ENCODE data around the gene AQP4.

Gene AQP4, protein sequence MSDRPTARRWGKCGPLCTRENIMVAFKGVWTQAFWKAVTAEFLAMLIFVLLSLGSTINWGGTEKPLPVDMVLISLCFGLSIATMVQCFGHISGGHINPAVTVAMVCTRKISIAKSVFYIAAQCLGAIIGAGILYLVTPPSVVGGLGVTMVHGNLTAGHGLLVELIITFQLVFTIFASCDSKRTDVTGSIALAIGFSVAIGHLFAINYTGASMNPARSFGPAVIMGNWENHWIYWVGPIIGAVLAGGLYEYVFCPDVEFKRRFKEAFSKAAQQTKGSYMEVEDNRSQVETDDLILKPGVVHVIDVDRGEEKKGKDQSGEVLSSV

DNA sequence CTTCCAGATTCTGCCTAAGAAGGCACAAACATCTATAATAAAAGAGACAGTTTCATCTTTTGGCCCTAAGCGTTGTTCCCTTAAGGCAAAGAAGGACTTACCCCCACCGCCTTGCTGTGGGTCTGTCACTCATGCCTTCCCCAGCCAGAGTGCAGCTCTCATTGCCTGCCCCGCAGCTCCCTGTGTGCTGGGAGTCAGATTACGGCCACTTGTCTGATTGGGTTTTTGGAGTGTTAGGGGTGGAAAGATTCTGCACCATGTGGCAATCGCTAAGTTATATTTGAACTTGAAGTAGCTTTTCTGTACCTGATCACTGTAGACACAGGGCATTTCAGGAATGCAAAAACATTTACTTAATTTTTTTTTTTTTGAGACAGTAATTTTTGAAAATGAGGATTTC lies at the start of gene AQP4:
Gene AQP4, minus strand, starts transcription at position 151 of the 400 bp plus-strand sequence. Its CDS starts 18 bp downstream, at position 133.
- DNase-seq, result no peak

DNA sequence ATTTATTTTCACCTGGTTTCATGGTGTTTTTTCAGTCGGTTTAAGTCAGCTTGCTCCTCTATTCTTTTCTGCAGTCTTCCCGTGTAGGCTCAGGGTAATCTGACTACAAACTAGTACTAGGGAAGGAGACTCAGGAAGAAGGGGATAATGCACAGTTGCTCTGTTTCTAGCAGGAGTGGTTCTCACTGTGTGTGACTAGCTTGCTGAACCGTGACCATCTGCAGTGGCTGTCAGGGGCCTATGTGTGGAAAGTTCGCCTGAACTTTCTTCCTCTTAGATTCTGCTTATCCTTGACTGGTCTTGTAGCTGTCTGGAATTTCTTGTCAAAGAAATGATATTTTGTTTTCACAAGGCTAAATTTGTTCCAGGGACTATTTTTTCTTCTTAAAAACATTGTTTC lies 46.3 kb upstream of the AQP4 start:
- no peak for DNase-seq

DNA sequence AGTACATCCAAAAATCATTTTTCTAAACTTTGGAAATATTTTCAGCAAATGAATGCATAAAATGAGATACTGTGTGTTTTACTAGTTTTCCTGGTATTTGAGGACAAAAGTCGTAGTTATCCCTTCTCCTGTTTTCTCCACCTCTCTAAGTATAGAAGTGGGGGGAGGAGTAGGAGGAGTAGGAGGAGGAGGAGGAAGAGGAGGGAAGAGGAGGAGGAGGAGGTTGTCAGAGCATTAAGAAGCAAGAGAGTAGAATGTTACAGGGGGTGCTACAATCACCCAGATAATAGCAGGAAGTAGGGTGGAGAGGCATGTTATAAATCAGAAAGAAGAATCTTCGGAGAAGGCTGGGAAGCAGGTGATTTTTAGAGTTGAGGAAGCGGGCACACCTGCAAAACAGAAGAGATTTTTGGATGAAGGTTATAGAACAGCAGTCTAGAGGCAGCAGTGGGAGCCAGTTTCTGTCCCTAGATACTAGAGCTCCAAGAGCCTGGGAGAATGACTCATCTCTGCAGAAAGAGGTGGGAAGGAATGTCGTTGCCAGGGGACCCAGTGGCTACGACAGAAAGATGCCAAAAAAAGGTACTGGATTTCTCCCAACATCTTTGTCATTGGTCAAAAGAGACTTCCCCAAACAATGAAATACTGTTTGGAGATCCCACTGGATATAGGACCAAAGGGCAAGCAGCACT lies 44.2 kb upstream of the AQP4 start:
- no peak for DNase-seq

DNA sequence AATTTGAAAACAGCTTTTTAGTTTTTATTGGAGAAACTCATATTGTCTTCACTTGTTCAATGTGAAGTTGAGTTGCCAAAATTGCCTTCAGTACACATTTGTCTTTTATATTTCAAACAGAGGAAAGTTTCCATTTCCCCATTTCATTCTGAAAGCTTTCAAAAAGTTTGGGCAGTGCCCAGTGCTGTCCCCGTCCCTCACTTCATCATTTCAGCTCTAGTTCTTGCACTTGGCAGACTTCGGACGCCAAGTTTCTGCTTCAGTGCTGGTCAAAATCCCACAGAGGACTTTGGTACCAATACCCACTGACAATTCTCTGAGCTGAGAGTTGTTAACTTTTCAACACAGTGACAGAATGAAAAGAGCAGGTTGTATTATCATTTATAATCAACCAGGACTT lies 43.4 kb upstream of the AQP4 start:
- DNase-seq, result no peak

DNA sequence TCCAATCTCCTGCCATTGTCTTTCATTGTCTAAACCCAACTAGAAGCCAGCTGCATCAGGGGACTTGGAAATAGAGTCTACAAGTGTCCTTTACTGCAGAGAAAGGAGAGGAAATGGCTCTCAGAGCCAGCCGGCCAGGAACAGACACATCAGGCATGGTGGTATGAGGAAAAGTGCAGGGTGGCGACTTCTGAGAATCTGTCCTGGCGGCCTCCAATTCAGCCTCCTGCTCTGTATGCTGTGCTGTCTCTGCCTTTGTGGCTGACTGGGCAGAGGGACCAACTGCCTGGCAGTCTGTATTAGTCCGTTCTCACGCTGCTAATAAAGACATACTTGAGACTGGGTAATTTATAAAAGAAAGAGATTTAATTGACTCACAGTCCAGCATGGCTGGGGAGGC lies 36.8 kb upstream of the AQP4 start:
- no peak for DNase-seq

DNA sequence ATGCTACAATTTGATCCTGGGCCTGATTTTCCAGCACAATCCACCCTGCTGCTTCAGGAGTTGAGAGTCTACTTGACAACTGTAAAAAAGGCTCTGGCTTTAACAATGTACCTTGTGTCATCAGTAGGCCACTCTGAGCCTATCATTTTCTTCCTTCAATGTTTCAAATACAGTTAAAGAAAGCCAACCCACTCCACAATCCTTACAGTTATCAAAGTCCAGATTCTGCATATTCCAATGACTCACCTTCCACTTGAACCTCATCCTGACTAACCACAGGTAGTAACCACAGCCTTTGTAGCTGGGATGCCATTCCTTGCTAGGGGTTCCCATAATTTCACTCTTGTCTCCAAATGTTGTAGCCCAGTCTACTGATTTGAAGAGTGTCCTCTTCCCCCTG lies 35.5 kb upstream of the AQP4 start:
- DNase-seq, result no peak

DNA sequence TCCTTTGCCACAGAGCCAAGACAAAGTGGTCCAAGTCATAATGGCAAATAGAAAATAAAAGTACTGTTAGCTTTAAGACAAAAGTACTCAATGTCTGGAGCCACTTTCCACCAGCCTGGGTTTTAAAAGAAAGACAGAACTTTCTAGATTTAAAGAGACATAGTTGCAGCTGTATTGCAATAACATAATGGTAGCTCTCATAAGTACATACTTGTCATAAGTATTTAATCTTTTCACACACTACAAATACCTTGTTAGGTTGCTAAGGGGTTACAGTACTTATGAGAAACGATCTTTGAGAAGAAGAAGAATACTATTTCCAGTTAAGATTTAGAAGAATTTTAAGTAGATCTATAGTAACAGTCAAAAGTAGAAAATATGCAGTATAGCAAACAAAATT lies 28.9 kb upstream of the AQP4 start:
- DNase-seq, result no peak

DNA sequence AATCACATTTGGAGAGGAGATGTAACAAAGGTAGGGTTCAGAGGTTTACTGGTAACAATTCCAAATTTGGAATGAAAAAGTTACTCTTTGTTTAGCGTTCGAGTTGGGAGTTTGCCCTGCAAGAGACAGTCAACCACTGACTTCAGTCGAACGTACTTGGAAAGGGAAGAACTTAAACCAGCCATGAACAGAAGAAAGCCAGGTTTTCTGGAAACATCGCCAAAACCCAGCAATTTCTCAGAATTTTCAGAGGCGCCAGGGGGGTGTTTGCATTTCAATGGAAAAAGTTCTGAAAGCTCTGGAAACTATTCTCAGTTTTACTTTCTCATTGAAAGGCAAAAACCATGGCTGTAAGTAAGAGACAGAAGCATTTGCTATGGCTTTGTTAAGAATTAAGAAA lies 28.5 kb upstream of the AQP4 start:
- no peak for DNase-seq

DNA sequence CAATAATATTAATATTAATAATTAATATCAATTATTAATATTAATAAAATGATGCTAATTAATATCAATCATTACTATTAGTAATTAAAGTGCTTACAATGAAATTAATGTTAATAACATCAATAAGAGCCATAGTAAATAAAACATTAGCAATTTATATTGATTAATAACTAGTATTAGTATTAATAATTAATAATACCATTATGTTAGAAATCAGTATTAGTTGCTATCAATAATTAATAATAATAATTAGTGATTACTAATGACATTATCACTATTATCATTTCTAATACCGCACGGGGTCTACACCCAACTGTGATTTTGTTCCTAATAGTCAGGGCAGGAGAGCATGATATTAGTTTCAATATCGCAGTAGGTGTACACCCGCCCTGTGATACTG lies 22.8 kb upstream of the AQP4 start:
- no peak for DNase-seq

DNA sequence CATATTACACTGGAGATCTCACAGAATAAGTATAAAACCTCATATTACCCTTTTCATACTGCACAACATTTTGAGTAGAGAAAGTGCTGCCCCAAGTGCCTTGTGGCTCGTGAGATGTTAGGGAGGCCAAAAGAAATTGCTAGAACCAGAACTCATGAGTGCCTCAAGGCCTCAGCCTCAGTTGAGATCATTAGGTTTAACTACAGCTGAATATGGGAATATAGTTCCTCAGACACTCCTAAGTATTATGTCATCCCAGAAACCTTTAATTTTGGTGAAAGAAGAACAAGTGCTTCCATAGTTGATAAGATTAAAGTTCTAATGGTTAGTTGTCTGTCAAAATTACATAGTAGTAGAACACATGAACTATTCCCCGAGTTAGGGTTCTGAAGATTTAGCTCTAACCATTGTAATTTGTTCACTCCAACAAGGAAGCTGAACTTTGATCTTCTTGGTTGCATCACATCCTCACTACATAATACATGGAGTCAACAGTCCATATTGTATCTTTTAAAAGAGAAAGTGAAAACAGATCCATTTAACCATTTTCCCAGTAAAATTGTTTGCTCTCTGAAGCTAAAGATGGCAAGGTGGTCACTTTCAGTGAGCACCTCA lies 9.6 kb upstream of the AQP4 start:
- DNase-seq, result no peak

DNA sequence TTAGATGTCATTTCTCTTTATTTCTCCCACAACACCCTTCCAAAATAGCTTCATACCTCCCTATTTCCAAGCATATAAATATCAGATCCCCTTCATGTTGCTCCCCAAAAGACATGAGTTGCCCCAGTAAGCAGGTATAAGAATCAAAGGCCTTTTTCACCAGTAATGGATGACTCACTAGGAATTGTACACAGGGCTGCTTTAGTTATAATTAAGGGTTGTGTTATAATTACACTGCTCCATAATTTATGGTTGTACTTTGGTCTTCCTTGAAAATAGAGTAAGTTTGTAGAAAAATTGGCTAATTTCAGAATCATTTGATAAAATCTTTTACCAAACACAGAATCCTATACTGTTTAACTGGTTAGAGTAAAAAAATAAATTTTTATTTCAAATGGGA lies 8.8 kb upstream of the AQP4 start:
- DNase-seq, result no peak

DNA sequence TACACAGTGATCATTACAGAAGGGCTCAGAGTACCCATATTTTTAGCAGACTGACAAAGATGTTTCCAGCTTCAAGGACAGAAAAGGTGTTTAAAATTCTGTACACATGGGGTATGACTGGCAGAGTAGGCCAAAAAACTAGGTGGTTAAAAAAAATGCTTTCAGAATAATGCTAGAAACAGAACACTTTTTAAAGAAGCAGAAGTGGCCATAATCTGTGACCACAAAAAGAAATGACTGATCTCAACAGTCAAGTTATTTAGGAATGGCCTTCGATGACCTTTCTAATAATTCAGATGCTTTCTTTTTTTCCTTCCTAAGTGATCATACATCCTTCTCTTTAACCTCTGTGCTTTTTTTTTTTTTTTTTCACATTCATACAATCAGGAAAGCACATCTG lies 4.1 kb upstream of the AQP4 start:
- DNase-seq, result no peak

DNA sequence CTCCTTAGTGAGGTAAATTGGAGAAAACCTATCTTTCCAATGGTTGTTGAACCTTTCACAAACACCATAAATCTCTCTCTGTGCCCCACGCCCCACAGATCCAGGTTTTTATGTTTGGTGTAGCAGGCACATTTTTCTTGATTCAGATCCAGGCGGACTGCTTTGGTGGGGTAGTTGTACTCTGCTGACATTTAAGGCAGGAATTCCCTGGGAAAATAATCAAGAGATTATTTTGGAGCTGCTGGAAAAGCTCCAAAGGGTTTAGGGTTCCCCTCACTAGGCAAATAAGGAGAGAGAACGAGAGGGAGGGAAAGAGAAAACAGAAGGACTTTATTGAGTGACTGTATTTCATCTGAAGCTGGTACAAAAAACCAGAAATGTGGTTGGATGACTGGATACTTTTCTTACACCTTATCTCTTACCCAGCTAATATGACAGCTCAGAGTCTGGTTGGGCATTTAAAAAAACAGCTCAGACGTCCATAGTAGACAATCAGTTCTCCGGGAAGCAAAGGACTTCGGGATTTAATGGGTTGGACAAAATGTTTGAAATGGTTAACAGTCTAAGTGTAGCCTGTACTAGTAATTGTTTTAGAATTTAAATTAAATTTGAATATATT lies 3.6 kb upstream of the AQP4 start:
- no peak for DNase-seq

DNA sequence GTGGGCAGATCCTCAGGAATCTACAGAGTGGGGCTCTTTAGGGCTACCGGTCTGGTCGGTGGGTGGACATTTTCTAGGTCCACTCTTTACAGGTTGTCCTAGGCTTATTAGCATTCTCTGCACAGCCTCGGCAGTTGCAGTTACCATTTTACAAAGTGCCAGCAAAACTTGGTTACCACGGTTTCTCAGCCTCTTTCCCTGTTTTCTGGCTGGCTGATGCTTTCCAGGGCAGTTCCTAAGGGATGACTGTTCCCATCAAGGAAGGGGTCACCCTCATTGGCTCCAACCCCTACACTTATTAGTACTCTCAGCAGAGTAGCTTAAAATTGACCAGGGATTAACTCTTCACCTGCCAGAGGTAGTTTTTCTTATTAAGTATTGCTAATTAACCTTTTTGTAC lies 2.0 kb upstream of the AQP4 start:
- DNase-seq, result no peak

DNA sequence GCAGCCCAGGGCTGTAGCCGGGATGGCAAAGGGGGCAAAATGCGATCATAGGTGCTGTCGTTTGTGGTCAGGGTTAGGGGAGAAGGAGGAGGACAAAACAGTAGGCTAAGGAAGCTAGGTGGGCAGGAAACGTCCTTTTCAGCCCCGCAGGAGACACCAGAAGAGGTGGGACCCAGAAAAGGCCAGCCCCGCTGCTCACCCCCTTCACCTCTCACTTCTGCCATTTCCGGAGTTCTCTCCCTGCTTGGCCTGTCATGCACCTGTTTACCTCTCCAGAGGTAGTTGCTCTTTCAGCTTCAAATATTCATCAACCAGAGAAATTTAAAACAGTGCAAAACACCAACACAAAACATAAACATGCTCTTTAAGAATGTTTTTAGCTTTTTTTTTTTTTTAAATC lies 849 bp downstream of the AQP4 start:
- no peak for DNase-seq

DNA sequence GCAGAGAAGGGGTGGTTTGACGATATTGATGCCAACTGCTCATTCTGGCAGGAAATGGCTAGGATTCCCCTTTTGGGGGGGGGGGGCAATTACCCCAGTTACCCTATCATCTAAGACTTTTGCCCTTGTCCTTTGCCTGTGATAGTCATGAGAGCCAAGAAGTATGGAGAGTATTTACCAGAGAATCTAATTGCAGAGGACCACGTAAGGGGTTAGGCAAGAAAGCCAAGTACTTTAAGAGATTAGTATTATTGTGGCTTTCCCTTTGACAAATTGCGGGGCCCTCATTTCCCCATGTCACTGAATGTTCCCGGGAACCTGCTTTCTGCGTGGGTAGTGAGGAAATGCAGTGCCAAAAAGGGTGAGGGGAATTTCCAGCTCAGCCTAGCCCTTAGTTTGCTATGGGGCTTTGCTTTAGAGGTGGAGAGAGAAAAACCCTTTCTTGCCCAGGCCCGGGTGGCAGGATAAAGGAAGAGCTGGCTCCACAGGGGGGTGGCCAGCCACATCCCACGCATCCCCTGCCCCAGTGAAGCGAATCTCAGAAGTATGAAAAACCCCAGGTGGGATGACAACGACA lies 1.5 kb downstream of the AQP4 start:
- no peak for DNase-seq

DNA sequence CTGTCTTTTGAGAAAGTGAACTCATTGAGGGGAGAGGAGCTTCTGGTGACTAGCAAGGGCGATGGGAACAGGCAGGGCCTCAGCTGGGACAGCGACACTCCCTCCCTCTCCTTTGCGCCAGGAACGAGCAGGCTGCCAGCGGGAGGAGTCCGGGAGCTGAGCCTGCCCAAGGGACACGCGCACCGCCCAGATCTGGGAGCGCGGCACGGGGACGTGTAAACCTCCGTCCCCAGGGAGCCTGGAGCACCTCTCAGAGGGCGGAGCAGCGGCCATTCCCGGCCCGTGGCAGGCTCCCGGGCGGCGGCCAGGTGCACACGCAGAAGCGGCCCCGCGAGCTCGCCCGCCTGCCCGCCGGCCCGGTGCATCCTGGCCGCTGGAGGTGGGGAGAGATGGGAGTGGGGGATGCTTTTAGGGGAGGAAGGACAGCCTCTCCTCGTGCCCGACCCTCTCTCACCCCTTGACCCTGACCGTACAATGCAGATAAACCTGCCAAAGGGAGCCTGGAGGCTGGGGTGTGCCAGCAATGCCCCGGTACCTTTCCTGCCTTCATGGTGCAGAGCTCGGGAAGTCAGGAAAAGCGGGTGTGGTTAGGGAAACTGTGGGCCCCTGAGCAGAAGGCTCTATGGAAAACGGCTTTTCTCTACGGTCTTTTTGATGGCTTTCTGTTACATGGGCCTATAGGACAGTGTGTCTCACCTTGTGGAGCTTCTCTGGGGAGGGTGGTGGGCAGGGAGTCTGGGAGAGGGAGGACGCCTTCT lies 2.2 kb downstream of the AQP4 start:
- DNase-seq, result no peak

DNA sequence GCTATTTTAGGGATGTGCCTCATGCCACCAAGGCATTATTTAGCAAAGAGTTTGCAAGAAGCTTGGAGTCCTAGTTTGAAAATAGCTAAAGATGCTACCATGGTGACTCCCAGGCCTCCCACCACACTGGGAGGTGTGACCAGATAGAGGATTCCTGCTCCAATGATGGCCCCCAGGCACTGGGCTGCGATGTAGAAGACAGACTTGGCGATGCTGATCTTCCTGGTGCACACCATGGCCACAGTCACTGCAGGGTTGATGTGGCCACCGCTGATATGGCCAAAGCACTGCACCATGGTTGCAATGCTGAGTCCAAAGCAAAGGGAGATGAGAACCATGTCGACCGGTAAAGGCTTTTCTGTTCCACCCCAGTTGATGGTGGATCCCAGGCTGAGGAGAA lies 3.4 kb downstream of the AQP4 start:
- DNase-seq, result no peak

DNA sequence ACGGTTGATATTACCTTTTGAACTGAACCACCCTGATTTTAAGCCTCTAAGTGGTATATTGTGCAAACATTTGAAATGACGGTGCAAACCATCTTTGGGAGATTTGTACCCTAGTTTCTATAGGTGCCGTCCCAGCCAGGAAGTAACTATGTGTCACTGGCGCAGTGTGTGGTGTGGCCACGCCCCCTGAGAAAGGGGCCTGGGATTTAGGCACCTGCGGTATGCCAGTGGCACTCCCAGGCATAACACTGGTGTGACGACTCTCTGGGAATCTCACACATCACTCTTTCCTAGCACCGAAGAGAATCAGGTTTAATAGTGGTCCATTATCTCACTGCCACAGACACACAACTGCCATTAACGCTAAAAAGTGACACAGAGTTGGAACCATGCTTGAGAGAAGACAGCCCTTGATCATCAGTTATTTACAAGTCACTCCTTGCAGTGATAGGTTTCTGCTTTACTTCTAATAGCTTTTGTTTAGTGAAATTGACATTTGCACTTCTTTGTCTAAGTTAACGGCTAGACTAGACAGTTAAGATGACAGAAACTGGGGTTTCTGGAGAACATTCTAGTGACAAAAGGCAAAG lies 11.1 kb downstream of the AQP4 start:
- no peak for DNase-seq

DNA sequence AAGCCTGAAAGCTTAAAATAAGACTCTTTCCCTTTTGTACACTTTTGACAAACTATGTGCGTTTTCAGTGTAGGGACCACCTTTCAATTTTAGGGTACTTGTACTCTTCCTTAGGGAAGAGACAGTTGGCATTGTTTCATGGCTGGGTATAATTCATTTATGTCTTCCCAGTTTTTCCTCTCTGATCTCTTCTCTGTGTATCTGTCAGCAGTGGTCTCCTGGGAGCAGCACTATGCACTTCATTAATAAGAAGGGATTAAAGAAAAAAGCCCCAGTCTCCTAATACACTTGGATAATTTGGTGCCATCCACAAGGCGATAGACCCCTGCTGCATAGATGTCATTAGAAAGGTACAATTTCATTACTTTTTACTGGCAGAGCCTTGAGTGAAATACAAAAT lies 12.1 kb downstream of the AQP4 start:
- no peak for DNase-seq

DNA sequence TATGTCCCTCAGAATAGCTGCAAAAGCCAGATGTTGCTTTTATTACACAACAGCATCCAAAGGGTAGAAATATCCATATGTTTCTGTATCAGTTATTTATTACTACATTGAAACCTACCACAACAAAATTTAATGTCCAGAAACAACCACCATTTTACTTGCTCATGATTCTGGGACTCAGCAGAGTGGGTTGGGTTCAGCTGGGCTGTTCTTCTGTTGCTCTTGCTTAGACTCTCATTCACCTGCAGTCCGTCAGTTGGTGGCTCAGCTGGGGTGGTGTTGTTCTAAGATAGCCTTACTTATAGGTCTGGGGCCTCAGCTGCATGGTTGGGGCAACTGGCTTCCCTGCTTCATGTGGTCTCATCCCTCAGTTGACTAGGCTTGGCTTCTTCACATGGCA lies 21.7 kb downstream of the AQP4 start:
- no peak for DNase-seq

DNA sequence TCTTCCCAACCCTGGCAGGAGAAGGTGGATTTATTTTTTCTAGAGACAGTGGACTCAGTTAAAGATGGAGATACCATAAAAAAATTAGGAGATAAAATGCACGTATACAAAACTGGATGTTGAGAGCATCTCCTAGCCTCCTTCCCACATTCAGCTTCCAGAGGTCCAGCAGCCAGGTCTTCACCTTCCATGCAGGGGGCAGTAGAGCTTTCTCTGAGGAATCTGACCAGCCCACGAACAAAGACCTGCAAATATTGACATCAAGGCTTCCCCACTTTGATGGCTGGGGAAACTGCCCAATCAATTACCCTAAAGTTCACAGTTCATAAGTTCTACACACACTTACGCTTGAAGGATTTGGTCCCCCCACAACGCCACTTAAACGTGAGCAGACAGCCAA lies 24.5 kb downstream of the AQP4 start:
- no peak for DNase-seq

Data from CD4-positive, alpha-beta T cell treated with Interleukin-17A for 4 hours (primary cell).